Prostate gland (tissue), 2 donors: Measurements from ENCODE around the gene ZNF319. TPM values are rescaled to one million over a fixed set of nuclear protein-coding genes. Genes with fewer than 3 reads are reported as not detected.

Experiments
- DNase-seq: peaks from one replicate; pipeline ENCODE4 v3.0.0-alpha.2; 2019; ENCODE audit warnings: low spot score
- H3K27ac ChIP-seq, 2 donors: fragments of 200-600 bp; sonication (generic); 2 replicates each; pipeline ENCODE4 v1.5.1; 2017 to 2019
- H3K27me3 ChIP-seq: fragments of 200-600 bp; sonication (generic); replicated peaks from 2 replicates; pipeline ENCODE4 v1.5.1; 2019; ENCODE audit not compliant: insufficient read depth
- H3K36me3 ChIP-seq, 2 donors: fragments of 200-600 bp; sonication (generic); 1 replicate in 1 of 2; 2 replicates in 1 of 2; pipeline versions ENCODE4 v1.5.1 to v1.8.1; 2017 to 2019
- H3K4me1 ChIP-seq: fragments of 200-600 bp; sonication (generic); replicated peaks from 2 replicates; pipeline ENCODE4 v1.5.1; 2019
- H3K4me3 ChIP-seq, 2 donors: fragments of 200-600 bp; sonication (generic); 2 replicates each; pipeline ENCODE4 v1.5.1; 2017 to 2019
- H3K9me3 ChIP-seq: fragments of 200-600 bp; sonication (generic); 2 replicates; pipeline ENCODE4 v1.5.1; 2017
- POLR2A ChIP-seq: fragments of 450-650 bp; IDR thresholded peaks from one replicate; pipeline ENCODE4 v1.6.1; 2016; ENCODE audit warnings: antibody characterized with exemption, mild to moderate bottlenecking
- POLR2AphosphoS5 ChIP-seq: sonication (generic); formaldehyde crosslinking; IDR thresholded peaks from one replicate; pipeline ENCODE4 v1.6.1; 2017; ENCODE audit warnings: antibody characterized with exemption
- WGBS: methylation state at CpG from one replicate; pipeline ENCODE4 v1.1.5; 2018; 5-methylcytosine and 5-hydroxymethylcytosine counted together
- intact Hi-C: fragments of 100-400 bp; cut with DNase I; formaldehyde crosslinking; loops from one replicate; pipeline ENCODE4 v1.14.2; 2022
- total RNA-seq, 2 donors: library from RNA; depleted of rRNA; stranded (reverse); fragments of >200 nt; gene quantifications; one replicate each; pipeline ENCODE4 v1.1.0, GENCODE V29; 2016
- TF ChIP-seq, protein P1 (sequence below), 4 experiments: fragments of 200-600 bp in 2 of 4; fragments of 450-650 bp in 2 of 4; sonication (generic) in 2 of 4; IDR thresholded peaks; 1 replicate in 3 of 4; 2 replicates in 1 of 4; pipeline ENCODE4 v1.5.1; 2016 to 2019; ENCODE audit warnings: antibody characterized with exemption in 4 of 4, mild to moderate bottlenecking in 2 of 4, moderate library complexity in 2 of 4

Gene ZNF319
- total RNA-seq, 2 donors from 2014 or later, result 7.6 to 12.9 TPM

DNA sequence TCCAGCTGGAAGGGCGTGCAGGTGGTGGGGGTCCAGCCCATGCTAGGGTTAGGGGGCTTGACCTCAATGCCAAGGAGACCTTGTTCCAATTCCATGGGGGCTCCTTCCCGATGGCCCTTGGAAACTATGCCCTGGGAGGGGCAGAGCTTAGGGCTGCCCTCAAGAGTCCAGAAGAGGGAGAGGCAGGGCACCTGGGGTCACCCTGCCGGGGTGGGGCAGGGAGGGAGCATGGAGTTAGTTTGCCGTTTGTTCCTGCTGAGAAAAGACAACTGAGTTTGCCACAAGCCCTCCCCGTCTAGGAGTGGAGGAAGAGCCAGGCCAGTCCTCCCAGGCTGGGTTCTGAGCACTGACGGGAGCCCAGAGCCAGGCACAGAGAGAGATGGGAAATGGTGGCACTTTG lies 46.5 kb upstream of the ZNF319 start:
- no peak for DNase-seq
- TF ChIP-seq POLR2A, result no peak
- no peak for TF ChIP-seq POLR2AphosphoS5
- TF ChIP-seq, protein P1, sequence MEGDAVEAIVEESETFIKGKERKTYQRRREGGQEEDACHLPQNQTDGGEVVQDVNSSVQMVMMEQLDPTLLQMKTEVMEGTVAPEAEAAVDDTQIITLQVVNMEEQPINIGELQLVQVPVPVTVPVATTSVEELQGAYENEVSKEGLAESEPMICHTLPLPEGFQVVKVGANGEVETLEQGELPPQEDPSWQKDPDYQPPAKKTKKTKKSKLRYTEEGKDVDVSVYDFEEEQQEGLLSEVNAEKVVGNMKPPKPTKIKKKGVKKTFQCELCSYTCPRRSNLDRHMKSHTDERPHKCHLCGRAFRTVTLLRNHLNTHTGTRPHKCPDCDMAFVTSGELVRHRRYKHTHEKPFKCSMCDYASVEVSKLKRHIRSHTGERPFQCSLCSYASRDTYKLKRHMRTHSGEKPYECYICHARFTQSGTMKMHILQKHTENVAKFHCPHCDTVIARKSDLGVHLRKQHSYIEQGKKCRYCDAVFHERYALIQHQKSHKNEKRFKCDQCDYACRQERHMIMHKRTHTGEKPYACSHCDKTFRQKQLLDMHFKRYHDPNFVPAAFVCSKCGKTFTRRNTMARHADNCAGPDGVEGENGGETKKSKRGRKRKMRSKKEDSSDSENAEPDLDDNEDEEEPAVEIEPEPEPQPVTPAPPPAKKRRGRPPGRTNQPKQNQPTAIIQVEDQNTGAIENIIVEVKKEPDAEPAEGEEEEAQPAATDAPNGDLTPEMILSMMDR (IDR thresholded peaks at IDR 0.05), result no peak
- Histone ChIP-seq H3K27ac (no peak overlapping the region), H3K36me3 (no peaks in the 10 kb centered on the region), H3K4me3 (no peak overlapping the region), H3K9me3 (no peaks in the 10 kb centered on the region), H3K4me1 (no peaks in the 10 kb centered on the region), H3K27me3 (no peaks in the 10 kb centered on the region)
- WGBS, result 81% methylated on average over 6 of the region's 6 CpGs
- intact Hi-C loops, result no loop called here

DNA sequence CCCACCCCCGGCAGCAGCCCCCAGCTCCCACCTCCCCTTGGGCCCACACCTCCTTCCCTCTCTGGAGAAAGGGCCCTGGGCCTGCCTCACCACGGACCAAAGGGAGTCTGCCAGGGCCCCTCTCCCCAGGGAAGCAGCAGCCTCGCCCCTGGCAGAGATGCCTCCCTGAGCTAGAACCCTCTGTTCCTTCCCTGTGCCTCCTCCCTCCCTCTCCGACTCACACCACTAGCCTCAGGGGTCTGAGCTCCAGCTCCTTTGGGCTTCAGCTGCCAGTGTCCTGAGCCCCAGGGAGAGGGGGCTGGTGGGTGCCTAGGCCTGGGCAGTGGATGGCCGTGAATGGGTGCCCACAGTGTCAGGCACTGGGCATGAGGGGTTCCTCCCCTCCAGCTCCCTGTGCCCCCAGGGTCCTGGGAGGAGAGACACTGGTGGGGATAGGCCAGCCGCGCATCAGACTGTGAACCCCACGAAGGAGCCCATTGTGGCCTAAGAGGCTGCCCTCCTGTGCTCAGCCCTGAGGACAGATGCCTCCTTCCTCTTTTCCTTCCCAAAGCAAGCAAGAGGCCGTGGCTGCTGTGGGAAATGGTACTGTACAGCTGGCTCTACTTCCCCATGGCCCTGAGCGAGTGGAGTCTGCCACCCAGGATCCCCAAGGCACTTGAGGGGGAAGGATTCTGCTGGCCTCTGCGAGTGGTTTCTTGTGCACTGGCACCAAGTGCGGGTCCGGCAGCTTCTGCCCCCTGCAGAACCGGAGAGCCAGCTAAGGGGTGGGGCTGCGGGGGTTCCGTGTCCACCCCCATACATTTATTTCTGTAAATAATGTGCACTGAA lies 45.8 kb upstream of the ZNF319 start:
- 92% methylated on average over 16 of the region's 16 CpGs for WGBS
- Histone ChIP-seq H3K27me3 (no peaks in the 10 kb centered on the region), H3K36me3 (no peaks in the 10 kb centered on the region), H3K4me1 (no peaks in the 10 kb centered on the region), H3K27ac (no peak overlapping the region), H3K9me3 (no peaks in the 10 kb centered on the region), H3K4me3 (no peak overlapping the region)
- DNase-seq, result no peak
- intact Hi-C loops, result no loop called here
- TF ChIP-seq POLR2AphosphoS5 (no peak), POLR2A (no peak)

DNA sequence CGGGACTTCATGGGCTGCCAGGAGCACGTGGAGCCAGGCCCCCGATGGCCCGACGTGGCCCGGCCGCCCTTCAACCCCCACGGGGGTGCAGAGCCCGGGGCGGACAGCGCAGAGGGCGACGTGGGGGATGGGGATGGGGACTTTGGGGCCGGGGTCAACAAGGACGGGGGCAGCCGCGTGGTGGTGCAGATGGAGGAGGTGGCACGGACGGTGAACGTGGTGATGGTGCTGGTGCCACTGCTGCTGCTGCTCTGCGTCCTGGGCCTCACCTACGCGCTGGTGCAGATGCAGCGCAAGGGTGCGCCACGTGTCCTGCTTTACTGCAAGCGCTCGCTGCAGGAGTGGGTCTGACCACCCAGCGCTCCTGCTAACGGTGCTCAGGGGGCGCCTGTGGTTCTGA lies 44.6 kb upstream of the ZNF319 start:
- WGBS, result 92% methylated on average over 30 of the region's 31 CpGs
- Histone ChIP-seq H3K9me3 (no peaks in the 10 kb centered on the region), H3K27ac (no peak overlapping the region), H3K27me3 (no peaks in the 10 kb centered on the region), H3K4me1 (no peaks in the 10 kb centered on the region), H3K36me3 (no peaks in the 10 kb centered on the region), H3K4me3 (no peak overlapping the region)
- intact Hi-C loops, result no loop called here
- no peak for TF ChIP-seq POLR2AphosphoS5
- TF ChIP-seq, protein P1 (IDR thresholded peaks at IDR 0.05), result no peak
- no peak for DNase-seq

DNA sequence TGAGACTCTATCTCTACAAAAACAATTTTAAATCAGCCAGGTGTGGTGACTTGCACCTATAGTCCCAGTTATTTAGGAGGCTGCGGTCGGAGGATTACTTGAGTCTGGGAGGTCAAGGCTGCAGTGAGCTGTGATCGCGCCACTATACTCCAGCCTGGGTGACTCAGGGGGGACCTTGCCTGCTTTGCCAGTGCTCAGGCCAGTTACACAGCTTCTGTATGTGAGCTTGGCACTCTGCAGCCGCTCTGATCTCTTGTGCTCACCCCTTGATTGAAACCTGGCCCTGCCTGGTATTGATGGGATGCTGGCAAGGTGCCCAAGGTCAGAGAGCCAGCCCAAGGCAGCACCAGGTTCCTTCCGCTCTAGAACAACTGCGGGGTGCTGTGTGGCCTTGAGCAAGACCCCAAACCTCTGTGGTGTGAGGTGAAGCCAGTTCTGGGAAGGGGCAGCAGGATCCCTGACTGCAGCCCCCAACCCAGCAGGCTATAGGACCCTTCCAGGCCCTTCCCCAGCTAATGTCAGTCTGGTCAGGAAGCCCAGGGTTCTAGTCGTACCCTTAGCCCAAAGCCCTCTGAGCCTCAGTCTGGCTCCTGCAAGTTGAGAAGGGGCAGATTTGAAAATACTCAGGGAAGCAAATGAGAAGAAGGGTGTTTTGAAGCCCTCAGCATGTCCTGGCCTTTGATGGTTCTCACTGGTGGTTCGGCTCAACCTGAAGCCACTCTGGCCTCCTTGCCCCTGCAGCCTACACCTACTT lies 44.0 kb upstream of the ZNF319 start:
- no peak overlapping the region for H3K27ac ChIP-seq
- H3K27me3 ChIP-seq, result no peaks in the 10 kb centered on the region
- H3K4me3 ChIP-seq, result no peak overlapping the region
- no peaks in the 10 kb centered on the region for H3K4me1 ChIP-seq
- over 99% methylated on average over 8 of the region's 9 CpGs for WGBS
- TF ChIP-seq POLR2AphosphoS5, result no peak
- no peak for TF ChIP-seq POLR2A
- TF ChIP-seq, protein P1 (IDR thresholded peaks at IDR 0.05), result no peak
- no peak for DNase-seq
- no peaks in the 10 kb centered on the region for H3K36me3 ChIP-seq
- no peaks in the 10 kb centered on the region for H3K9me3 ChIP-seq
- intact Hi-C loops, result no loop called here

DNA sequence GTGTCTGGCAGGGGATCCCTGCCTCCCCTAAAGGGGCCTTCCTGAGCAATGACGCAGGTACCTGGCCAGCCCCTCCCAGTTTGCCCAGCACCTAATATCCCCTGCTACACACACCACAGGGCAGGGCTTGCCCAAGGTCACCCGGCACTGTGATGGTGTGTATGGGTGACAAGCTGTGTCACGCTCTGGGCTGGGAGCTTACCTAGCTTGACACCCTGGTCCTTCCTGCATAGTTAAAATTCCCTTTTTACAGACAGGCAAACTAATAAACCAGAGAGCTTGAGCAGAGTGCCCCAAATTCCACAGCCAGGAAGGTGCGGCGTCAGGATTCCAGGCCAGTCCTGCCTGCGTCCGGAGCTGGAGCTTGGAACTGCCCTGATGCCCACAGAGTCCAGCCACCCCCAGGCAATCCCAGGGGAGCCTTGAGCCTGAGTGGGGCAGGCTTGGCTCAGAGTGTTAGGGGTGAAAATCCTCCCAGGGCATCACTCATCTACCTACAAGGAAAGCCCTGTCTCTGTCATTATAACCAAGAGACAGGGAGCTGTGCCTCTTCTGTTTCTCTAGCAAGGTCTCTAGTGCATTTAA lies 43.2 kb upstream of the ZNF319 start:
- no peaks in the 10 kb centered on the region for H3K36me3 ChIP-seq
- 60% methylated on average over 7 of the region's 7 CpGs for WGBS

More for the DNA sequence above, 43.2 kb upstream of the ZNF319 start:
- Histone ChIP-seq H3K27me3 (no peaks in the 10 kb centered on the region), H3K9me3 (no peaks in the 10 kb centered on the region), H3K4me3 (no peak overlapping the region), H3K4me1 (no peaks in the 10 kb centered on the region), H3K27ac (no peak overlapping the region)
- TF ChIP-seq POLR2AphosphoS5 (no peak), POLR2A (no peak)
- TF ChIP-seq, protein P1 (IDR thresholded peaks at IDR 0.05), result no peak
- intact Hi-C loops, result no loop called here
- no peak for DNase-seq
